ENCODE measurements around the gene ITGA11.

DNA sequence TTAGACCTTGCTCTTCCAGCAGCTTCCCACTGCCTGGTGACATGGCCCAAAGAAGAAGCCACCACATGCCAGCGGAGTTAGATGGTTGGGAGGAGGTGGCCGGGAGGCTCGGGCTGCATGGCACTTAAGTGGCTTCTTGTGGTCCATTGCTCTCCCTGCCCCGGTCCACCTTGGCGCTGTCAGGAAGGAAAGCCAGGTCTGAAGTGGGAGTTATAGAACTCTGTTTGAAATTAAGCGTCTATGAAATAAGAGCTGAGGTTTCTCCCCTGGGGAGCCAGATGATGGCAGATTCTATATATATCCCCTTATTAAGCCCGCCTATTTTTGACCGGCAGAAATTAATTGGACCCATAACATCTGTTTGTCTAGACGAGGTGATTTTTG lies 61.2 kb downstream of the ITGA11 start:
- TF ChIP-seq, protein P1, sequence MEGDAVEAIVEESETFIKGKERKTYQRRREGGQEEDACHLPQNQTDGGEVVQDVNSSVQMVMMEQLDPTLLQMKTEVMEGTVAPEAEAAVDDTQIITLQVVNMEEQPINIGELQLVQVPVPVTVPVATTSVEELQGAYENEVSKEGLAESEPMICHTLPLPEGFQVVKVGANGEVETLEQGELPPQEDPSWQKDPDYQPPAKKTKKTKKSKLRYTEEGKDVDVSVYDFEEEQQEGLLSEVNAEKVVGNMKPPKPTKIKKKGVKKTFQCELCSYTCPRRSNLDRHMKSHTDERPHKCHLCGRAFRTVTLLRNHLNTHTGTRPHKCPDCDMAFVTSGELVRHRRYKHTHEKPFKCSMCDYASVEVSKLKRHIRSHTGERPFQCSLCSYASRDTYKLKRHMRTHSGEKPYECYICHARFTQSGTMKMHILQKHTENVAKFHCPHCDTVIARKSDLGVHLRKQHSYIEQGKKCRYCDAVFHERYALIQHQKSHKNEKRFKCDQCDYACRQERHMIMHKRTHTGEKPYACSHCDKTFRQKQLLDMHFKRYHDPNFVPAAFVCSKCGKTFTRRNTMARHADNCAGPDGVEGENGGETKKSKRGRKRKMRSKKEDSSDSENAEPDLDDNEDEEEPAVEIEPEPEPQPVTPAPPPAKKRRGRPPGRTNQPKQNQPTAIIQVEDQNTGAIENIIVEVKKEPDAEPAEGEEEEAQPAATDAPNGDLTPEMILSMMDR (IDR thresholded peaks at IDR 0.05) = no peak
- no peak for TF ChIP-seq EP300 (IDR thresholded peaks at IDR 0.05)
- no peak for TF ChIP-seq POLR2A (IDR thresholded peaks at IDR 0.05)

Measured in ovary (tissue), 3 donors.